Mesenchymal stem cell (in vitro differentiated cells and primary cell): ENCODE results near the gene TASOR2.

Experiments used
- DNase-seq: peaks from one replicate; pipeline ENCODE4 v3.0.0-alpha.2; 2013
- H2AFZ ChIP-seq: one replicate; pipeline ENCODE4 v1.6.1; 2013; ENCODE audit warnings: low read depth, mild to moderate bottlenecking, control low read depth, inconsistent platforms, low read length, moderate library complexity
- H2AK5ac ChIP-seq: 2 replicates; pipeline ENCODE4 v1.6.1; 2013; ENCODE audit warnings: low read length, moderate library complexity, mild to moderate bottlenecking, inconsistent platforms; ENCODE audit not compliant: severe bottlenecking
- H2BK120ac ChIP-seq: one replicate; pipeline ENCODE4 v1.6.1; 2013; ENCODE audit warnings: low read depth, mild to moderate bottlenecking, inconsistent platforms, low read length, moderate library complexity
- H2BK12ac ChIP-seq, 2 experiments: one replicate each; pipeline ENCODE4 v1.6.1; 2013; ENCODE audit warnings: inconsistent platforms in 2 of 2, low read length in 2 of 2, mild to moderate bottlenecking in 2 of 2, moderate library complexity in 2 of 2, control low read depth in 1 of 2
- H2BK15ac ChIP-seq: one replicate; pipeline ENCODE4 v1.6.1; 2013; ENCODE audit warnings: mild to moderate bottlenecking, low read depth, inconsistent platforms; ENCODE audit not compliant: poor library complexity, severe bottlenecking
- H2BK5ac ChIP-seq: 2 replicates; pipeline ENCODE4 v1.6.1; 2013; ENCODE audit warnings: low read depth, mild to moderate bottlenecking, low read length, control low read depth, inconsistent platforms; ENCODE audit not compliant: poor library complexity, severe bottlenecking
- H3K14ac ChIP-seq, 2 experiments: one replicate each; pipeline ENCODE4 v1.6.1; 2013; ENCODE audit warnings: inconsistent platforms in 2 of 2, low read length in 2 of 2, control low read depth in 1 of 2, mild to moderate bottlenecking in 1 of 2, moderate library complexity in 1 of 2
- H3K18ac ChIP-seq, 2 experiments: one replicate each; pipeline ENCODE4 v1.6.1; 2013; ENCODE audit warnings: inconsistent platforms in 2 of 2, low read length in 2 of 2, control low read depth in 1 of 2, low read depth in 1 of 2, mild to moderate bottlenecking in 1 of 2
- H3K23ac ChIP-seq, 2 experiments: one replicate each; pipeline ENCODE4 v1.6.1; 2013; ENCODE audit warnings: inconsistent platforms in 2 of 2, low read length in 2 of 2, mild to moderate bottlenecking in 2 of 2, moderate library complexity in 2 of 2, control low read depth in 1 of 2
- H3K27ac ChIP-seq: 2 replicates; pipeline ENCODE4 v1.5.1; 2013; ENCODE audit warnings: mild to moderate bottlenecking, moderate library complexity, low read length, control low read depth, inconsistent platforms; ENCODE audit not compliant: poor library complexity, severe bottlenecking
- H3K27me3 ChIP-seq, 2 experiments: 2 replicates each; pipeline versions ENCODE4 v1.6.1 to v1.7.0; 2013; ENCODE audit warnings: low read length in 2 of 2, mild to moderate bottlenecking in 2 of 2, moderate library complexity in 2 of 2, control low read depth in 1 of 2, inconsistent platforms in 1 of 2; ENCODE audit not compliant: control insufficient read depth in 1 of 2, insufficient read depth in 1 of 2
- H3K36me3 ChIP-seq, 2 experiments: 2 replicates each; pipeline versions ENCODE4 v1.6.1 to v1.7.0; 2013; ENCODE audit warnings: low read length in 2 of 2, control low read depth in 1 of 2, inconsistent platforms in 1 of 2, low read depth in 1 of 2, mild to moderate bottlenecking in 1 of 2; ENCODE audit not compliant: insufficient read depth in 2 of 2, control insufficient read depth in 1 of 2
- H3K4ac ChIP-seq, 2 experiments: one replicate each; pipeline ENCODE4 v1.6.1; 2013; ENCODE audit warnings: inconsistent platforms in 2 of 2, low read length in 2 of 2, mild to moderate bottlenecking in 2 of 2, moderate library complexity in 2 of 2, control low read depth in 1 of 2, low read depth in 1 of 2
- H3K4me1 ChIP-seq: 2 replicates; pipeline ENCODE4 v1.6.1; 2013; ENCODE audit warnings: low read depth, low read length, control low read depth; ENCODE audit not compliant: control insufficient read depth, insufficient read depth
- H3K4me2 ChIP-seq: 2 replicates; pipeline ENCODE4 v1.6.1; 2013; ENCODE audit warnings: low read length, mild to moderate bottlenecking, inconsistent platforms; ENCODE audit not compliant: poor library complexity, severe bottlenecking
- H3K4me3 ChIP-seq, 2 experiments: 2 replicates each; pipeline versions ENCODE4 v1.5.1 to v1.7.0; 2013; ENCODE audit warnings: low read length in 2 of 2, mild to moderate bottlenecking in 2 of 2, control low read depth in 1 of 2, low read depth in 1 of 2; ENCODE audit not compliant: insufficient read depth in 1 of 2
- H3K79me1 ChIP-seq: replicated peaks from 2 replicates; pipeline ENCODE4 v1.6.1; 2013; ENCODE audit warnings: mild to moderate bottlenecking, control low read depth, low read length, inconsistent platforms; ENCODE audit not compliant: poor library complexity, severe bottlenecking
- H3K9ac ChIP-seq: 2 replicates; pipeline ENCODE4 v1.7.0; 2013; ENCODE audit warnings: mild to moderate bottlenecking, low read length, moderate library complexity
- H3K9me3 ChIP-seq: 2 replicates; pipeline ENCODE4 v1.7.0; 2013; ENCODE audit warnings: mild to moderate bottlenecking, low read length; ENCODE audit not compliant: control insufficient read depth
- H4K8ac ChIP-seq: one replicate; pipeline ENCODE4 v1.6.1; 2013; ENCODE audit warnings: inconsistent platforms, mild to moderate bottlenecking, low read length, moderate library complexity
- H4K91ac ChIP-seq: one replicate; pipeline ENCODE4 v1.6.1; 2013; ENCODE audit warnings: mild to moderate bottlenecking, low read length, inconsistent platforms
- WGBS: methylation state at CpG from one replicate; pipeline ENCODE4 v1.1.7; 2013; ENCODE audit warnings: mixed read lengths; 5-methylcytosine and 5-hydroxymethylcytosine counted together

Gene TASOR2

GRCh38 chr10:5647507-5648240 is 37.0 kb upstream of the TASOR2 start:
- DNase-seq, result no peak
- no peak overlapping the region for H3K23ac ChIP-seq
- H2BK5ac ChIP-seq, result no peak overlapping the region
- H3K4me3 ChIP-seq, result no peak overlapping the region
- 96% methylated on average over 11 of the region's 11 CpGs for WGBS
- no peak overlapping the region for H3K4ac ChIP-seq
- no peak overlapping the region for H4K8ac ChIP-seq
- H2AFZ ChIP-seq, result no peak overlapping the region
- no peak overlapping the region for H3K14ac ChIP-seq
- H2AK5ac ChIP-seq, result no peak overlapping the region
- no peak overlapping the region for H4K91ac ChIP-seq
- no peak overlapping the region for H3K4me2 ChIP-seq
- H3K4me1 ChIP-seq, result peaks cover 2% of the 10 kb centered on the region
- peaks cover 30 to 53% of the 10 kb centered on the region in 2 experiments for H3K36me3 ChIP-seq
- no peak overlapping the region for H2BK120ac ChIP-seq
- H3K79me1 ChIP-seq, result peaks cover 2% of the 10 kb centered on the region
- H2BK15ac ChIP-seq, result no peak overlapping the region
- no peaks in the 10 kb centered on the region for H3K9me3 ChIP-seq
- H3K27me3 ChIP-seq, result no peaks in the 10 kb centered on the region
- H3K18ac ChIP-seq, result no peak overlapping the region
- no peak overlapping the region for H3K27ac ChIP-seq
- H2BK12ac ChIP-seq, result no peak overlapping the region
- no peak overlapping the region for H3K9ac ChIP-seq

- H3K27me3 ChIP-seq, result no peaks in the 10 kb centered on the region
- no peak overlapping the region for H2BK120ac ChIP-seq
- no peak overlapping the region for H3K18ac ChIP-seq
- H3K23ac ChIP-seq, result no peak overlapping the region
- no peak overlapping the region for H4K8ac ChIP-seq
- 95% methylated on average over 49 of the region's 50 CpGs for WGBS
- H2AFZ ChIP-seq, result no peak overlapping the region
- no peak overlapping the region for H3K14ac ChIP-seq
- no peaks in the 10 kb centered on the region for H3K9me3 ChIP-seq
- H2BK12ac ChIP-seq, result no peak overlapping the region
- peaks cover 4% of the 10 kb centered on the region for H3K4me1 ChIP-seq
- no peak overlapping the region for H3K4me3 ChIP-seq
- H2BK5ac ChIP-seq, result no peak overlapping the region
- no peak overlapping the region for H4K91ac ChIP-seq
- peaks cover 7% of the 10 kb centered on the region for H3K79me1 ChIP-seq
- no peak overlapping the region for H2BK15ac ChIP-seq
- H3K4me2 ChIP-seq, result no peak overlapping the region
- no peak overlapping the region for H3K27ac ChIP-seq
- H3K36me3 ChIP-seq, result peaks cover 30 to 52% of the 10 kb centered on the region in 2 experiments
- DNase-seq, result no peak
- no peak overlapping the region for H3K9ac ChIP-seq
- H2AK5ac ChIP-seq, result no peak overlapping the region
- no peak overlapping the region for H3K4ac ChIP-seq
These were observed 35.9 kb upstream of the TASOR2 start for GRCh38 chr10:5648494-5649457.

GRCh38 chr10:5649746-5650145 is 34.9 kb upstream of the TASOR2 start:
- Histone ChIP-seq H2BK120ac (no peak overlapping the region), H3K9me3 (no peaks in the 10 kb centered on the region), H3K4ac (no peak overlapping the region), H3K36me3 (peaks cover 30 to 44% of the 10 kb centered on the region in 2 experiments), H4K8ac (no peak overlapping the region), H2BK15ac (no peak overlapping the region), H3K4me1 (peaks cover 4% of the 10 kb centered on the region), H2AFZ (no peak overlapping the region), H2BK5ac (no peak overlapping the region), H3K9ac (no peak overlapping the region), H3K23ac (no peak overlapping the region), H4K91ac (no peak overlapping the region), H3K14ac (no peak overlapping the region), H3K4me2 (no peak overlapping the region), H3K18ac (no peak overlapping the region), H3K79me1 (peaks cover 9% of the 10 kb centered on the region), H3K27ac (no peak overlapping the region), H3K4me3 (no peak overlapping the region), H2AK5ac (no peak overlapping the region), H2BK12ac (no peak overlapping the region), H3K27me3 (no peaks in the 10 kb centered on the region)
- DNase-seq, result no peak
- 94% methylated on average over 11 of the region's 11 CpGs for WGBS
